Mucosa of rectum (tissue), 2 donors: Measurements from ENCODE around the gene RNASEH2A.

Experiments
- H3K27ac ChIP-seq, 2 donors: one replicate each; pipeline ENCODE4 v1.7.0; 2013; ENCODE audit warnings: inconsistent platforms in 2 of 2, low read depth in 2 of 2, low read length in 2 of 2
- H3K27me3 ChIP-seq, 2 donors: one replicate each; pipeline ENCODE4 v1.7.0; 2013; ENCODE audit warnings: low read length in 2 of 2; ENCODE audit not compliant: control insufficient read depth in 2 of 2, insufficient read depth in 2 of 2
- H3K36me3 ChIP-seq, 2 donors: one replicate each; pipeline ENCODE4 v1.7.0; 2013; ENCODE audit warnings: low read length in 2 of 2; ENCODE audit not compliant: control insufficient read depth in 2 of 2, insufficient read depth in 2 of 2
- H3K4me1 ChIP-seq, 2 donors: one replicate each; pipeline ENCODE4 v1.7.0; 2013; ENCODE audit warnings: low read length in 2 of 2, mild to moderate bottlenecking in 1 of 2; ENCODE audit not compliant: control insufficient read depth in 2 of 2, insufficient read depth in 2 of 2
- H3K4me3 ChIP-seq, 2 donors: one replicate each; pipeline ENCODE4 v1.7.0; 2013; ENCODE audit warnings: low read length in 2 of 2
- H3K9ac ChIP-seq, 2 donors: one replicate each; pipeline ENCODE4 v1.7.0; 2013; ENCODE audit warnings: low read length in 2 of 2, low read depth in 1 of 2, mild to moderate bottlenecking in 1 of 2
- H3K9me3 ChIP-seq, 2 donors: one replicate each; pipeline ENCODE4 v1.7.0; 2013; ENCODE audit warnings: low read length in 2 of 2; ENCODE audit not compliant: control insufficient read depth in 2 of 2
- donor health status: healthy.
- donor health status: Normal muscosa, but diverticular disease.

RNASEH2A gene

DNA sequence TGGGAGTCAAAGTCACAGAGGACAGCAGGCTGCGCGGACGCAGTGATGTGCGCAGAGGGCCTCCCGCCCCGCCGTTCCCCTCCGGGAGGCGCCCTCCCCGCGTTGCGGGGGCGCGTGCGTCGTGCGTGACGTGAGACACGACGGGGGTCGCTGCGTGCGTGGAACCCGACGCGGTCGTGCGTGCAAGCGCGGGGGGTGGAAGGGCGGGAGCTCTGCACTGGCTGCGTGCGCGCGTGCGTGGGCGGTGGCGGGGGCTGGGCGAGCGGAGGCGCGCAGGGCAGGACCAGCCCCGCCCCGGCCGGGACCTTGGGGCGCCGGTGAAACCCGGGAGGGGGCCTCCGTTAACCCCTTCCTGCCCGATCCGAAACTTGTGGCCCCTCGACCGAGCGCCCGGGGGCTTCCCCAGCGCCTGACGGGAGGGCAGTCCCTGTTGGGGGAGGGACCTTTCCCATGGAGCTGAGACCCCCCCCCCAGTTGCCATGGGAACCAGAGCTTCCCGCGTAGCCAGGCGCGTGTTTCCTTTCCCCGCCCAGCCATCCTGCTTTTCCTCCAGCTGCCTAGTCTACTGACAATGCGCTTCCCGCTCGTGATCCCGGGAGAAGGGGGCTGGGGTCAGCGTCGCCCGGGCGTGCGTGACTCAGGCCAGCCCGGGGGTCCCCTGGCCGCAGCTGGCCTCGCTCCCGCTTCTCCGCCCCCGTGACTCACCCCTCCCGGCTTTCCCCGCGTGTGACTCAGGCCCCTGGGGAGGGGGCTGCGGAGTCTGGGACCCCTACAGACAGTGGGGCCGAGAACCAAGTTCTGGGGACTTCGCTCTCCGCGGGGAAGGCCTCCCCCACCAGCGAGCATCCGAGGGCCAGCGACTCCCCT lies 23.7 kb upstream of the RNASEH2A start:
- Histone ChIP-seq H3K9ac (peak overlapping the region; percentile 78 to 94), H3K27ac (peak overlapping the region; percentile 100), H3K36me3 (no peaks in the 10 kb centered on the region), H3K4me3 (peak overlapping the region; percentile 67 to 80), H3K27me3 (no peaks in the 10 kb centered on the region), H3K4me1 (peaks cover 66 to 70% of the 10 kb centered on the region in 2 donors), H3K9me3 (no peaks in the 10 kb centered on the region)

DNA sequence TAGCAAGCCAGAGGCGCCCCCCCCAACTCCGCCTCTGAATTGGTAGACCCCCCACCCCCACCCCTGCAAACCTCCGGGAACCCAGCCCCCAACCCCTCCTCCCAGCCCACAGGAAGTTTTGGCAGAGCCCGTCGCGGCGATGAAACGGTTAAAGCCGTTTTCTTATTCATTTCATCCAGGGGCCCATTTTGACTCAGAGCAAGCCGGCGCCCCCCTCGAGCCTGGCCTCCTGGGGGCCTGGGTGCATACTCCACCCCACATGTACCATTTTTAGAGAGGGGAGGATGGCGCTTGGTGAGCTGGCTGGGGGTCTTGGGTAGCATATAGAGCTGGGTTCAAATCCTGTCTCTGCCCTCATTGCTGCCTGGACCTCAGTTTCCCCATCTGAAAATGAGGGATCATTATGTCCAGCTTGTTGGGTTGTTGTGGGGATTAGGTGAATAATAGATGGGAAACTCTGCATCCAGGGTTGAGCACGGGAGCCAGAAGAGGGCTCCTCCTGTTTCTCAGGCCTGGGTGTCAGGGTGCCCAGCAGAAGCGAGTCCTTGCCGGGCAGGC lies 23.0 kb upstream of the RNASEH2A start:
- Histone ChIP-seq H3K9ac (peak overlapping the region; percentile 15 to 78), H3K4me1 (peaks cover 69 to 71% of the 10 kb centered on the region in 2 donors), H3K4me3 (peak overlapping the region in 1 of 2 donors; percentile 67), H3K27me3 (no peaks in the 10 kb centered on the region), H3K27ac (peak overlapping the region; percentile 100), H3K9me3 (no peaks in the 10 kb centered on the region), H3K36me3 (no peaks in the 10 kb centered on the region)

GRCh38 chr19:12783849-12784393 lies 22.5 kb upstream of the RNASEH2A start:
- peaks cover 69 to 71% of the 10 kb centered on the region in 2 donors for H3K4me1 ChIP-seq
- peak overlapping the region; percentile 100 for H3K27ac ChIP-seq
- H3K36me3 ChIP-seq, result no peaks in the 10 kb centered on the region
- H3K4me3 ChIP-seq, result peak overlapping the region; percentile 22
- H3K9me3 ChIP-seq, result no peaks in the 10 kb centered on the region
- peak overlapping the region; percentile 56 to 72 for H3K9ac ChIP-seq
- H3K27me3 ChIP-seq, result no peaks in the 10 kb centered on the region

DNA sequence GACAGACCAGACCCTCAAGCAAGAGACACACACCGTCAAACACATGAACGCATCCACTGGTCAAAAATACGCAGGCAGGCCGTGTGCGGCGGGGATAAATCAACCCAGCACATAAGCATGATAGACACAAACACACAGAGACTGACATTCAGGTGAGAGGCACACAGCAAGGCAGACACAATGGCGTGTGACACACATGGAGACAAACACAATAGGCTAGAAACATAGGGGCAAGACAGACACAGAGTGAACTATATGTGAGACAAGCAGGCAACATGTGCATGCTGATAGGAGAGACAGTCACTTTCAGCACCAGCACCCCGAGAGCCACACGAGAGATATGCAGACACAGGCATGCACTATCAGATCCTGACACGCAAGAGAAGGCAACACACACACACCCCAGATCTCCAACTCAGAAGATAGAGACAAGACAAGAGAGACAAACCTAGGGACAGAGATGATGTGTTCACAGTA lies 22.0 kb upstream of the RNASEH2A start:
- Histone ChIP-seq H3K27me3 (no peaks in the 10 kb centered on the region), H3K4me1 (peaks cover 71 to 74% of the 10 kb centered on the region in 2 donors), H3K36me3 (no peaks in the 10 kb centered on the region), H3K9ac (peak overlapping the region; percentile 56 to 72), H3K9me3 (no peaks in the 10 kb centered on the region), H3K27ac (peak overlapping the region; percentile 100), H3K4me3 (peak overlapping the region in 1 of 2 donors; percentile 34)

DNA sequence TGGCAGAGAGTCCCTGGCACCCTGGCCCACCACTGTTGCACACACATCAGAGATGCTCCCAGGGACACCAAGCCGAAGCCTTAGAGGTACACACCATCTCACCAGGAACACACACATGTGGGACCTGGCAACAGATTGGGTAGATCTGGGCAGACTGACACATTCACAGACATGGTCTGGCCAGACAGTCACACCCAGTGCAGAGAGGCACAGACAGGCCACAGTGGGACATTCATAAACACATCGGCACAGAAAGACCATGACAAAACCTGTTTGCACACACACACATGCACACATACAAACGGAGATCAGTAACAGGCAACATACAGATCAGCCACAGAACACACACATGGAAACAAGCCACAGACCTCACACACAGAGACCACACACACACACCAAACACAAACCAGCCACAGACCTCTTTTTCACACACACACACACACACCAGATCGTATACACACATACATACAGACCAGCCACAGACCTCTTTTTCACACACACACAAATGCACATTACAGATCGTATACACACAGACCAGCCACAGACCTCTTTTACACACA lies 21.4 kb upstream of the RNASEH2A start:
- H3K27ac ChIP-seq, result peak overlapping the region; percentile 100
- peak overlapping the region; percentile 68 to 72 for H3K9ac ChIP-seq
- peak overlapping the region in 1 of 2 donors; percentile 34 for H3K4me3 ChIP-seq
- no peaks in the 10 kb centered on the region for H3K9me3 ChIP-seq
- H3K4me1 ChIP-seq, result peaks cover 69 to 74% of the 10 kb centered on the region in 2 donors
- H3K36me3 ChIP-seq, result no peaks in the 10 kb centered on the region
- no peaks in the 10 kb centered on the region for H3K27me3 ChIP-seq

DNA sequence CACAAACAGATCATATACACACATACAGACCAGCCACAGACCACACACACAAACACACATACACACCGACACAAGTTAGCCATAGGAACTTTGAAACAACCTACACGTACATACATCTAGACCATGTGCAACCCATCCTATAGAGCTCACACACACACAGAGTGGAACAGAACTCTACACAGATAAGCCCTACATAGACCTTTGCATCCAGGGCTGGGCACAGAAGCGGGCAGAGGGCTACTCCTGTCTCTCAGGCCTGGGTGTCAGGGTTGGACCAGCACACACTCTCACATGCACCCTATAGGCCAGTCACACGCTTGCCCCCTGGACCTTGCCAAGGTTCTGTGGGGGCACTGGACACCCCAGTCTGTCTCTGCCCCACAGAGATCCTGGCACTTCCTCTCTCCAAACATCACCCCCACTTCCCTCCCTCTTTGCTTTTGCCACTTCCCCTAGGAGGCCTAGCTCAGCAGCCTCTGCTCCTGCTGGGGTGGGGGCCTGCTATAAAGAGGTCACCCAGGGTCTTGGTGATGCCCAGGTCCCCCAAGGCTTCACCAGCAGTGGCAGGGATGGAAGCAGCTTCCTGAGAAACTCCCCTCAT lies 20.9 kb upstream of the RNASEH2A start:
- no peaks in the 10 kb centered on the region for H3K27me3 ChIP-seq
- peaks cover 74 to 78% of the 10 kb centered on the region in 2 donors for H3K4me1 ChIP-seq
- H3K27ac ChIP-seq, result peak overlapping the region; percentile 100
- H3K9ac ChIP-seq, result peak overlapping the region; percentile 68 to 72
- H3K9me3 ChIP-seq, result no peaks in the 10 kb centered on the region
- no peaks in the 10 kb centered on the region for H3K36me3 ChIP-seq
- H3K4me3 ChIP-seq, result peak overlapping the region; percentile 19 to 26

DNA sequence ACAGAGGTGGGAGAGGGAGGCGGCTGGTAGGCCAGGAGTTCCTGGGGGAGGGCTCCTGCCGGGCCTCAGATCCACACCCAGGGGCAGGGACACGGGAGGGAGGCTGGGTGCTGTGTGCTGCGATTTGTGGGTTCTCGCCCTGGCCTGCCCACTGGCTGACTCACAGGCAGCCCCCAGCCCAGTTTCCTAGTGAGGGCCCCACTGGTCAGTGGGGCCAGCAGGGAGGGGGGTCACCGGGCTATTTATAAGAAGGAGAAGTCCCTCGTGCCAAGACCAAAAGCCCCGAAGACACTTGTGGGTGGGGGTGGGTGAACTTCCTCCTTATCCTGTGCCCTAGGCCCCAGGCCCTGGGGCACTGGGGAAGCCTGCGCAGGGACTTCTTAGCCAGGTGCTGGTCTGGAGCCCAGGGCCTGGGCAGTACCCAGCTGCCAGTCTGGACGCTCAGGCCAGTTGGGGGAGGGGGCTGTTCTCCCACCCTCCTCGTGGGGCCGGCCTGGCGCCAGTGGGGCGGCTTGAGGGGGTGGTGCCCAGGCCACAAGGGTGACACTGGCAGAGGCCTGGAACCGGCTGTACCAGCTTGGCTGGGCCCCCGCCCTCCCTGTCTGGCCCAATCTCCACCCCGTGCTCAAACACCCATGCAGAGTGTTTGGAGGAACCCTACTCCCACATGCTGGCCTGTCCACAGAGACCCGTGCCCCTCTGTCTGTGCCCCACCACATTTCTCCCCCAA lies 20.1 kb upstream of the RNASEH2A start:
- peak overlapping the region in 1 of 2 donors; percentile 19 for H3K4me3 ChIP-seq
- peak overlapping the region; percentile 68 to 72 for H3K9ac ChIP-seq
- no peaks in the 10 kb centered on the region for H3K27me3 ChIP-seq
- H3K36me3 ChIP-seq, result no peaks in the 10 kb centered on the region
- peak overlapping the region; percentile 100 for H3K27ac ChIP-seq
- peaks cover 80 to 83% of the 10 kb centered on the region in 2 donors for H3K4me1 ChIP-seq
- H3K9me3 ChIP-seq, result no peaks in the 10 kb centered on the region

GRCh38 chr19:12786952-12787351 lies 19.4 kb upstream of the RNASEH2A start:
- Histone ChIP-seq H3K4me3 (no peak overlapping the region), H3K4me1 (peaks cover 78 to 80% of the 10 kb centered on the region in 2 donors), H3K9ac (peak overlapping the region; percentile 56 to 72)

GRCh38 chr19:12787458-12787857 lies 18.9 kb upstream of the RNASEH2A start:
- Histone ChIP-seq H3K9me3 (no peaks in the 10 kb centered on the region), H3K36me3 (no peaks in the 10 kb centered on the region), H3K4me1 (peaks cover 74 to 75% of the 10 kb centered on the region in 2 donors), H3K4me3 (no peak overlapping the region), H3K27ac (peak overlapping the region; percentile 100), H3K9ac (peak overlapping the region in 1 of 2 donors; percentile 72), H3K27me3 (no peaks in the 10 kb centered on the region)

More at GRCh38 chr19:12786952-12787351, 19.4 kb upstream of the RNASEH2A start:
- Histone ChIP-seq H3K27me3 (no peaks in the 10 kb centered on the region), H3K9me3 (no peaks in the 10 kb centered on the region), H3K36me3 (no peaks in the 10 kb centered on the region), H3K27ac (peak overlapping the region; percentile 100)
